Measurements from ENCODE around the gene MISP.

DNA sequence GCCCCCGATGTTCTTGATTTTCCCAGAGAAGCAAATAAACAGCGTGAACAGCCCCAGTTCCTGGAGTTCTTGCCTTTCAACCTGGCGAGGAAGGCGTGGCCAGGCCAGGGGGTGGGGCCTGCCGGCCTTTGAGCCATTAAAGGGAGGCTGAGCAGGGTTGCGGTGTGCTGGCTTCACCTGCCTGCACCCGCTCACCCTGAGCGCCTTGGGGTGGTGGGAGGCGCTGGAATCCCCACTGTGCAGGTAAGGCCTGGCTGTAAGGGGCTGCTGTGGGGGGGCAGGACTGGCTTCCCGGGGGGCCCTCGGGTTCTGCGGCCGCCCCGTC is 2.7 kb upstream of the MISP start:
- TF ChIP-seq, protein P1, sequence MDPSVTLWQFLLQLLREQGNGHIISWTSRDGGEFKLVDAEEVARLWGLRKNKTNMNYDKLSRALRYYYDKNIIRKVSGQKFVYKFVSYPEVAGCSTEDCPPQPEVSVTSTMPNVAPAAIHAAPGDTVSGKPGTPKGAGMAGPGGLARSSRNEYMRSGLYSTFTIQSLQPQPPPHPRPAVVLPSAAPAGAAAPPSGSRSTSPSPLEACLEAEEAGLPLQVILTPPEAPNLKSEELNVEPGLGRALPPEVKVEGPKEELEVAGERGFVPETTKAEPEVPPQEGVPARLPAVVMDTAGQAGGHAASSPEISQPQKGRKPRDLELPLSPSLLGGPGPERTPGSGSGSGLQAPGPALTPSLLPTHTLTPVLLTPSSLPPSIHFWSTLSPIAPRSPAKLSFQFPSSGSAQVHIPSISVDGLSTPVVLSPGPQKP (IDR thresholded peaks at IDR 0.05; ENCODE audit: low read depth, low read length): no peak
- TF ChIP-seq RUNX3 (IDR thresholded peaks at IDR 0.05; ENCODE audit: low read length) (no peak), ASH2L (IDR thresholded peaks at IDR 0.05; ENCODE audit: borderline replicate concordance, low read depth) (no peak), CHD1 (IDR thresholded peaks at IDR 0.05; ENCODE audit: low read depth, low read length) (no peak), KDM1A (IDR thresholded peaks at IDR 0.05; ENCODE audit: borderline replicate concordance) (no peak), TAF1 (IDR thresholded peaks at IDR 0.05; ENCODE audit: borderline replicate concordance, low read depth, low read length) (no peak), SPI1 (IDR thresholded peaks at IDR 0.05; ENCODE audit: borderline replicate concordance, insufficient read depth, low read depth, low read length) (no peak), TCF7 (IDR thresholded peaks at IDR 0.05; ENCODE audit: borderline replicate concordance) (no peak), RFX5 (IDR thresholded peaks at IDR 0.05; ENCODE audit: low read depth, low read length) (no peak)
- TF ChIP-seq, protein P2, sequence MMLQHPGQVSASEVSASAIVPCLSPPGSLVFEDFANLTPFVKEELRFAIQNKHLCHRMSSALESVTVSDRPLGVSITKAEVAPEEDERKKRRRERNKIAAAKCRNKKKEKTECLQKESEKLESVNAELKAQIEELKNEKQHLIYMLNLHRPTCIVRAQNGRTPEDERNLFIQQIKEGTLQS (IDR thresholded peaks at IDR 0.05; ENCODE audit: borderline replicate concordance, extremely low read depth, low read depth, low read length): no peak
- TF ChIP-seq, protein P3, sequence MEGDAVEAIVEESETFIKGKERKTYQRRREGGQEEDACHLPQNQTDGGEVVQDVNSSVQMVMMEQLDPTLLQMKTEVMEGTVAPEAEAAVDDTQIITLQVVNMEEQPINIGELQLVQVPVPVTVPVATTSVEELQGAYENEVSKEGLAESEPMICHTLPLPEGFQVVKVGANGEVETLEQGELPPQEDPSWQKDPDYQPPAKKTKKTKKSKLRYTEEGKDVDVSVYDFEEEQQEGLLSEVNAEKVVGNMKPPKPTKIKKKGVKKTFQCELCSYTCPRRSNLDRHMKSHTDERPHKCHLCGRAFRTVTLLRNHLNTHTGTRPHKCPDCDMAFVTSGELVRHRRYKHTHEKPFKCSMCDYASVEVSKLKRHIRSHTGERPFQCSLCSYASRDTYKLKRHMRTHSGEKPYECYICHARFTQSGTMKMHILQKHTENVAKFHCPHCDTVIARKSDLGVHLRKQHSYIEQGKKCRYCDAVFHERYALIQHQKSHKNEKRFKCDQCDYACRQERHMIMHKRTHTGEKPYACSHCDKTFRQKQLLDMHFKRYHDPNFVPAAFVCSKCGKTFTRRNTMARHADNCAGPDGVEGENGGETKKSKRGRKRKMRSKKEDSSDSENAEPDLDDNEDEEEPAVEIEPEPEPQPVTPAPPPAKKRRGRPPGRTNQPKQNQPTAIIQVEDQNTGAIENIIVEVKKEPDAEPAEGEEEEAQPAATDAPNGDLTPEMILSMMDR (IDR thresholded peaks at IDR 0.05 in 2 of 3, conservative IDR thresholded peaks at IDR 0.05 in 1 of 3; ENCODE audit: control insufficient read depth in 2 of 3, extremely low read depth in 1 of 3, insufficient read depth in 1 of 3, low read depth in 3 of 3, low read length in 3 of 3): no peak

All from GM12878 (cell line).